H9 (cell line): Measurements from ENCODE around the gene SPSB4. TPM values are rescaled to one million over a fixed set of nuclear protein-coding genes. Genes with fewer than 3 reads are reported as not detected.

Source experiments
- DNase-seq: peaks from one replicate; pipeline ENCODE4 v3.0.0-alpha.2; 2017
- H2AFZ ChIP-seq: one replicate; pipeline ENCODE4 v1.6.1; 2013; ENCODE audit warnings: mild to moderate bottlenecking, low read length, control low read depth, moderate library complexity
- H2AK5ac ChIP-seq: 2 replicates; pipeline ENCODE4 v1.6.1; 2013; ENCODE audit warnings: low read length, control low read depth, mixed read lengths; ENCODE audit not compliant: insufficient read length
- H2BK120ac ChIP-seq: one replicate; pipeline ENCODE4 v1.6.1; 2013; ENCODE audit warnings: low read depth, mild to moderate bottlenecking, low read length, control low read depth, inconsistent platforms; ENCODE audit not compliant: poor library complexity, severe bottlenecking
- H2BK12ac ChIP-seq: 2 replicates; pipeline ENCODE4 v1.6.1; 2013; ENCODE audit warnings: low read length, control low read depth, mixed read lengths, low read depth; ENCODE audit not compliant: insufficient read length
- H2BK15ac ChIP-seq: 2 replicates; pipeline ENCODE4 v1.6.1; 2013; ENCODE audit warnings: low read depth, low read length, control low read depth
- H2BK20ac ChIP-seq: one replicate; pipeline ENCODE4 v1.6.1; 2013; ENCODE audit warnings: low read depth, mild to moderate bottlenecking, low read length, control low read depth, inconsistent platforms; ENCODE audit not compliant: poor library complexity, severe bottlenecking
- H2BK5ac ChIP-seq: 2 replicates; pipeline ENCODE4 v1.6.1; 2013; ENCODE audit warnings: low read length, control low read depth, mixed read lengths; ENCODE audit not compliant: insufficient read length
- H3K14ac ChIP-seq: 2 replicates; pipeline ENCODE4 v1.6.1; 2013; ENCODE audit warnings: low read length, control low read depth; ENCODE audit not compliant: insufficient read depth
- H3K18ac ChIP-seq: 2 replicates; pipeline ENCODE4 v1.6.1; 2013; ENCODE audit warnings: low read depth, mild to moderate bottlenecking, mixed read lengths, low read length, control low read depth; ENCODE audit not compliant: insufficient read length
- H3K23ac ChIP-seq: 2 replicates; pipeline ENCODE4 v1.6.1; 2013; ENCODE audit warnings: low read length, control low read depth, mixed read lengths, low read depth; ENCODE audit not compliant: insufficient read length
- H3K23me2 ChIP-seq: 2 replicates; pipeline ENCODE4 v1.6.1; 2013; ENCODE audit warnings: low read depth, mild to moderate bottlenecking, mixed read lengths, low read length, control low read depth; ENCODE audit not compliant: insufficient read length, poor library complexity, severe bottlenecking
- H3K27ac ChIP-seq: 2 replicates; pipeline ENCODE4 v1.5.1; 2013; ENCODE audit warnings: low read length, control low read depth, mixed read lengths, low read depth; ENCODE audit not compliant: insufficient read length
- H3K27me3 ChIP-seq: 2 replicates; pipeline ENCODE4 v1.6.1; 2013; ENCODE audit warnings: low read length, control low read depth, inconsistent platforms; ENCODE audit not compliant: insufficient read depth
- H3K4ac ChIP-seq: 2 replicates; pipeline ENCODE4 v1.6.1; 2013; ENCODE audit warnings: low read depth, mild to moderate bottlenecking, control low read depth, inconsistent platforms, low read length, moderate library complexity
- H3K4me1 ChIP-seq: 2 replicates; pipeline ENCODE4 v1.6.1; 2013; ENCODE audit warnings: low read length, control low read depth, inconsistent platforms; ENCODE audit not compliant: insufficient read depth
- H3K4me2 ChIP-seq: 2 replicates; pipeline ENCODE4 v1.6.1; 2013; ENCODE audit warnings: low read length, control low read depth, mixed read lengths; ENCODE audit not compliant: insufficient read length, insufficient read depth
- H3K56ac ChIP-seq: 2 replicates; pipeline ENCODE4 v1.6.1; 2013; ENCODE audit warnings: low read depth, mild to moderate bottlenecking, mixed read lengths, low read length, control low read depth; ENCODE audit not compliant: insufficient read length
- H3K79me1 ChIP-seq: 2 replicates; pipeline ENCODE4 v1.6.1; 2013; ENCODE audit warnings: low read depth, mild to moderate bottlenecking, moderate library complexity, low read length, control low read depth, inconsistent platforms; ENCODE audit not compliant: insufficient read depth, poor library complexity, severe bottlenecking
- H3K79me2 ChIP-seq: 2 replicates; pipeline ENCODE4 v1.6.1; 2013; ENCODE audit warnings: low read length, control low read depth, inconsistent platforms; ENCODE audit not compliant: insufficient read depth
- H3K9ac ChIP-seq: 2 replicates; pipeline ENCODE4 v1.6.1; 2013; ENCODE audit warnings: low read length, control low read depth, mixed read lengths; ENCODE audit not compliant: insufficient read length; ENCODE audit errors: extremely low read depth
- H3K9me3 ChIP-seq: one replicate; pipeline ENCODE4 v1.6.1; 2013; ENCODE audit warnings: low read depth, low read length, inconsistent platforms; ENCODE audit not compliant: control insufficient read depth
- H3T11ph ChIP-seq: one replicate; pipeline ENCODE4 v1.6.1; 2013; ENCODE audit warnings: mild to moderate bottlenecking, low read length, control low read depth, inconsistent platforms
- H4K20me1 ChIP-seq: one replicate; pipeline ENCODE4 v1.6.1; 2013; ENCODE audit not compliant: control insufficient read depth, insufficient read length, insufficient read depth
- H4K5ac ChIP-seq: 2 replicates; pipeline ENCODE4 v1.6.1; 2013; ENCODE audit warnings: low read depth, mild to moderate bottlenecking, mixed read lengths, low read length, control low read depth; ENCODE audit not compliant: insufficient read length
- H4K8ac ChIP-seq: replicated peaks from 2 replicates; pipeline ENCODE4 v1.6.1; 2013; ENCODE audit warnings: low read length, control low read depth, mixed read lengths, low read depth; ENCODE audit not compliant: insufficient read length
- H4K91ac ChIP-seq: 2 replicates; pipeline ENCODE4 v1.6.1; 2013; ENCODE audit warnings: low read depth, mild to moderate bottlenecking, moderate library complexity, mixed read lengths, low read length, control low read depth; ENCODE audit not compliant: insufficient read length
- H3K27ac Mint-ChIP-seq, 3 experiments: 2 replicates in 2 of 3; 3 replicates in 1 of 3; pipeline ENCODE4 v1.8.0; 2020 to 2021; ENCODE audit warnings: mixed read lengths in 3 of 3, mild to moderate bottlenecking in 1 of 3, moderate library complexity in 1 of 3
- H3K27me3 Mint-ChIP-seq: 2 replicates; pipeline ENCODE4 v1.8.0; 2021; ENCODE audit warnings: low read depth, mild to moderate bottlenecking, moderate library complexity, mixed read lengths
- H3K36me3 Mint-ChIP-seq, 3 experiments: 2 replicates in 2 of 3; 3 replicates in 1 of 3; pipeline ENCODE4 v1.8.0; 2020 to 2021; ENCODE audit warnings: low read depth in 3 of 3, mixed read lengths in 3 of 3; ENCODE audit not compliant: insufficient read depth in 1 of 3
- H3K4me1 Mint-ChIP-seq, 2 experiments: 2 replicates each; pipeline ENCODE4 v1.8.0; 2020; ENCODE audit warnings: mixed read lengths in 2 of 2
- H3K4me3 Mint-ChIP-seq, 2 experiments: 2 replicates in 1 of 2; 3 replicates in 1 of 2; pipeline ENCODE4 v1.8.0; 2020 to 2021; ENCODE audit warnings: mild to moderate bottlenecking in 2 of 2, mixed read lengths in 2 of 2, moderate library complexity in 1 of 2
- H3K9me3 Mint-ChIP-seq, 2 experiments: 2 replicates in 1 of 2; 3 replicates in 1 of 2; pipeline ENCODE4 v1.8.0; 2020; ENCODE audit warnings: mild to moderate bottlenecking in 2 of 2, mixed read lengths in 2 of 2, moderate library complexity in 1 of 2
- CTCF ChIP-seq: fragments of 200-600 bp; sonication (generic); conservative IDR thresholded peaks from 3 replicates; pipeline ENCODE4 v1.8.0; 2021; ENCODE audit warnings: antibody characterized with exemption, mild to moderate bottlenecking
- WGBS: extraction: QIAGEN DNeasy Blood & Tissue Kit; methylation state at CpG from one replicate; pipeline ENCODE4 v1.1.7; 2013; ENCODE audit warnings: missing lambda C conversion rate, low lambda C conversion rate, mixed read lengths; ENCODE audit not compliant: insufficient read length; ENCODE audit errors: extremely low coverage; 5-methylcytosine and 5-hydroxymethylcytosine counted together
- total RNA-seq: library from RNA; stranded (reverse); gene quantifications from 2 replicates; pipeline ENCODE4 v1.2.1, GENCODE V29; 2021

The SPSB4 gene
- total RNA-seq, 1 experiment from 2014 or later: 6.2 TPM

DNA sequence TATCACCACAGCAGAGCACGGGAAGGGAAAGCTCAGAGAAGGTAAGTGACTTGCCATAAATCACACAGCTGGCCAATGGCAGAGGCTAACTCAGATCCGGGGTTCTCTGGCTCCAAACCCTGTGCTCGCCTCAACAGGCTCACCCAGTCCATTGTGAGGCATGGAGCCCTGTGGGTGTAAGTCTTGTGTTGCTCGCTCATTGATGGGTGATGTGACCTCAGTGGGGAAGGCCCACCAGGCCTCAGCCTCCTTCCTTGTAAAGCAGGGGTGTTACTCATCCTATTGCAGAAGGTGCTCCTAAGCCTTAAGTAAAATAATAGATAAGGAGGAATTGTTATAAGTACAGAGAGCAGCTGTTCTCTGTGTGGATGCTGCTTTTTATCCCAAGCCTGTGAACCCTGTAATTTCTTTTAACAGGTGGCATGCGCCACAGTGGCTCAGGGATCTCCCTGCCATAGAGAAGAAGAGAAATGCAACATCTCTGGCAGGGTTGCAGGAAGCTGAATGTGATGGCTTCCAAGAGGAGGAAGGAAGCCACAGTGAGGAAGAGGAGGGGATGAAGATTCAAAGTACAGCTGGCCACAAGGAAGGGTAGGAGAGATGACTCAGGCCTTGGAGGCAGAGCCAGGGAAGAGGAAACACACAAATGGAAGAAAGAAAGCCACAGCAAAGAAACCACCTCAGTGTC, 30.9 kb upstream of the SPSB4 start:
- Histone ChIP-seq H3K4ac (no peak overlapping the region), H3K9me3 (no peaks in the 10 kb centered on the region), H2BK15ac (no peak overlapping the region), H2BK120ac (no peak overlapping the region), H4K8ac (no peak overlapping the region), H3K4me2 (no peak overlapping the region), H2AFZ (no peak overlapping the region), H3K79me2 (no peaks in the 10 kb centered on the region), H3K18ac (no peak overlapping the region), H2AK5ac (no peak overlapping the region), H2BK5ac (no peak overlapping the region), H4K91ac (no peak overlapping the region), H4K20me1 (no peaks in the 10 kb centered on the region), H3K14ac (no peak overlapping the region), H3K56ac (no peak overlapping the region), H4K5ac (no peak overlapping the region), H3K9ac (no peak overlapping the region), H3T11ph (no peak overlapping the region), H2BK20ac (no peak overlapping the region), H3K4me1 (0 out of 2 replicates have a peak, but pooled peaks cover 2% of the 10 kb centered on the region), H3K27ac (no peak overlapping the region), H3K79me1 (no peaks in the 10 kb centered on the region), H3K27me3 (no peaks in the 10 kb centered on the region), H2BK12ac (no peak overlapping the region), H3K23me2 (no peaks in the 10 kb centered on the region), H3K23ac (no peak overlapping the region)
- Mint-ChIP-seq H3K4me3 (no peak overlapping the region), H3K9me3 (peaks cover 0 to 3% of the 10 kb centered on the region in 2 experiments; a peak in 2 of 5 replicates), H3K27ac (no peak overlapping the region; a peak in 2 of 7 replicates), H3K36me3 (no peaks in the 10 kb centered on the region), H3K27me3 (no peaks in the 10 kb centered on the region; the same call in 1 of the 2 replicates), H3K4me1 (peaks cover 8 to 9% of the 10 kb centered on the region in 2 experiments)
- no CpG with 5 or more reads among the region's 5 CpGs for whole genome bisulfite sequencing
- no peak for TF ChIP-seq CTCF
- no peak for DNase-seq
